Stimulated activated CD8-positive, alpha-beta memory T cell treated with anti-CD3 and anti-CD28 coated beads, Interleukin-7, amount 100 ng/mL, for 48 hours (primary cell): ENCODE data around the gene SHISAL1.
"Not testable (repeated sequence)": the region's sequence is repeated elsewhere in the genome, so short reads cannot be mapped to it uniquely, and the experiment has no call there.

Source experiments
- DNase-seq, 2 donors: peaks; one replicate each; pipeline ENCODE4 v3.0.0-alpha.2; 2020; ENCODE audit warnings: low read depth in 1 of 2; ENCODE audit errors: extremely low read depth in 1 of 2

The SHISAL1 gene

GRCh38 chr22:44305455-44305854 lies 7.3 kb downstream of the SHISAL1 start:
- no peak for DNase-seq

GRCh38 chr22:44304911-44305310 lies 7.8 kb downstream of the SHISAL1 start:
- DNase-seq = no peak

- no peak for DNase-seq
Measured at GRCh38 chr22:44304354-44304753, 8.4 kb downstream of the SHISAL1 start.

GRCh38 chr22:44302363-44302762 lies 10.4 kb downstream of the SHISAL1 start:
- DNase-seq = not testable (repeated sequence)

GRCh38 chr22:44301039-44301438 lies 11.7 kb downstream of the SHISAL1 start:
- no peak for DNase-seq

- DNase-seq = no peak
Measured at GRCh38 chr22:44299124-44299523, 13.6 kb downstream of the SHISAL1 start.

GRCh38 chr22:44298406-44299091 lies 14.2 kb downstream of the SHISAL1 start:
- DNase-seq = no peak

GRCh38 chr22:44297470-44298061 lies 15.2 kb downstream of the SHISAL1 start:
- DNase-seq = no peak

GRCh38 chr22:44295406-44295805 lies 17.3 kb downstream of the SHISAL1 start:
- no peak for DNase-seq

- DNase-seq = no peak
Measured at GRCh38 chr22:44293876-44294275, 18.9 kb downstream of the SHISAL1 start.

GRCh38 chr22:44293034-44293433 lies 19.7 kb downstream of the SHISAL1 start:
- DNase-seq = no peak

- no peak for DNase-seq
Measured at GRCh38 chr22:44292521-44292920, 20.2 kb downstream of the SHISAL1 start.

GRCh38 chr22:44291674-44292360 lies 20.9 kb downstream of the SHISAL1 start:
- DNase-seq = no peak

- no peak for DNase-seq
Measured at GRCh38 chr22:44291265-44291664, 21.5 kb downstream of the SHISAL1 start.

- DNase-seq = no peak
Measured at GRCh38 chr22:44289414-44290171, 23.2 kb downstream of the SHISAL1 start.

- DNase-seq = no peak
Measured at GRCh38 chr22:44288913-44289312, 23.8 kb downstream of the SHISAL1 start.

GRCh38 chr22:44287741-44288140 lies 25.0 kb downstream of the SHISAL1 start:
- no peak for DNase-seq

- DNase-seq = no peak
Measured at GRCh38 chr22:44287121-44287693, 25.5 kb downstream of the SHISAL1 start.

GRCh38 chr22:44286646-44287045 lies 26.1 kb downstream of the SHISAL1 start:
- no peak for DNase-seq

GRCh38 chr22:44284711-44285110 lies 28.0 kb downstream of the SHISAL1 start:
- no peak for DNase-seq
